Fibroblast of pulmonary artery (primary cell): ENCODE results near the gene AZIN2.
A peak's percentile ranks its signal among the peaks of the same experiment; 100 is the strongest.
"Not testable (repeated sequence)": the region's sequence is repeated elsewhere in the genome, so short reads cannot be mapped to it uniquely, and the experiment has no call there.

Source experiments
- DNase-seq: peaks from one replicate; pipeline ENCODE4 v3.0.0-alpha.2; 2010; ENCODE audit warnings: low read depth
- H3K4me3 ChIP-seq: replicated peaks from 2 replicates; pipeline ENCODE4 v1.5.1; 2011; ENCODE audit warnings: low read depth, mild to moderate bottlenecking, control low read depth, low read length, moderate library complexity
- TF ChIP-seq, protein P1 (sequence below): IDR thresholded peaks from 2 replicates; pipeline ENCODE4 v1.5.1; 2011; ENCODE audit warnings: mild to moderate bottlenecking, control low read depth, low read length, inconsistent platforms; ENCODE audit errors: missing control alignments

The AZIN2 gene

DNA sequence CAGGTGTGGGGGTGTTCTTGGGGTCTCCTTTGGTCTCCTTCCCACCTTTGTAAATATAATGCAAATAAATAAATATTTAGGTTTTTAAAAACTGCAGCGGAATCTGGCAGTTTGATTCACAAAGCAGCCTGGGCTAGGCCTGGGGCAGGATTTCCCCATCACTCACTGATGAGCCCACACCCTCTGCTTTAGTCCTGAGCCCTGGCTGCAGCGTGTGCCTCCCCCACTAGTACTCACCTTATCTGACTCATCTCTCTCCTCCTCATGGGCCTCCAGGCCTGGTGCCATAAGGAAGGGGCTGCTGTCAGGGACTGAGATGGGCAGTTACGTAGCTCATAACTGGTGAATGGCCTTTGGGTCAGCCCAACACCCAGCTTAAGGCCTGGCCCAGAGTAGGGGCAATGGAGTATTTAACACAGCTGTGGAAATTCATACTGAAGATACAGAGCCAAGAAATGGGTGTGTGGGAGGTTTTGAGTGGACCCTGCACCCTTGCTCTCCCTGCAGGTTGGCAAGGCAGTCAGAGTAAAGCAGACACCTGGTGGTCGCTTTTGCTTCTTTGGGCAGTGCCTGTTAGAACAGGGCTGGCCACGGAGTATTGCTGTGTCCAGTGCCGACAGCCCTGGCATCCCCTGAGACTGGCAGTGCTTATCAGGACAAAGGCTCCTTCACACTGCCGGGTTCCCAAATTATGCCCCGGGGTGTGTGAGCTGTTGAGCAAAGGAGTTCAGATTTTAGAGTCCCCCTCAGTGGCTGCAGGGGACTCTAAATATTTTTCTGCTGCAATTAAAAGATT lies 39.7 kb downstream of the AZIN2 start:
- no peak for DNase-seq
- no peak overlapping the region for H3K4me3 ChIP-seq
- TF ChIP-seq, protein P1, sequence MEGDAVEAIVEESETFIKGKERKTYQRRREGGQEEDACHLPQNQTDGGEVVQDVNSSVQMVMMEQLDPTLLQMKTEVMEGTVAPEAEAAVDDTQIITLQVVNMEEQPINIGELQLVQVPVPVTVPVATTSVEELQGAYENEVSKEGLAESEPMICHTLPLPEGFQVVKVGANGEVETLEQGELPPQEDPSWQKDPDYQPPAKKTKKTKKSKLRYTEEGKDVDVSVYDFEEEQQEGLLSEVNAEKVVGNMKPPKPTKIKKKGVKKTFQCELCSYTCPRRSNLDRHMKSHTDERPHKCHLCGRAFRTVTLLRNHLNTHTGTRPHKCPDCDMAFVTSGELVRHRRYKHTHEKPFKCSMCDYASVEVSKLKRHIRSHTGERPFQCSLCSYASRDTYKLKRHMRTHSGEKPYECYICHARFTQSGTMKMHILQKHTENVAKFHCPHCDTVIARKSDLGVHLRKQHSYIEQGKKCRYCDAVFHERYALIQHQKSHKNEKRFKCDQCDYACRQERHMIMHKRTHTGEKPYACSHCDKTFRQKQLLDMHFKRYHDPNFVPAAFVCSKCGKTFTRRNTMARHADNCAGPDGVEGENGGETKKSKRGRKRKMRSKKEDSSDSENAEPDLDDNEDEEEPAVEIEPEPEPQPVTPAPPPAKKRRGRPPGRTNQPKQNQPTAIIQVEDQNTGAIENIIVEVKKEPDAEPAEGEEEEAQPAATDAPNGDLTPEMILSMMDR = no peak

DNA sequence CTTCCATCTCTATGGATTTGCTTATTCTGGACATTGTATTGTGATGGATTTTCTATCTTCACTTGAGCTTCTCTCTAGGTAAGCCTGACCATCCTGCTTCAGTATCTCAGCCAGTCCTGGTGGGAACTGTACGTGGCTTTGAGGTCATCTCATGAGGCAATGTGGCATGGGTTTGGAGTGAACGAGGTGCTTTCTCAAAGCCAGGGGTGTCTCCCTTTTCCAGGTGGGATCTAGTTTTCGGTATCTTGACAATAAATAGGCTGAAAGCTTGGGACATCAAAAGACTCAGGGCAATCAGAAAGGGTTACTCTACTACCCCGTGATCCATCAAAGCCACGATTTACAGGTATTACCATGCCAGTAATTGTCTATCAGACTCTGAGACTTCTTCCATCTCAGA lies 40.8 kb downstream of the AZIN2 start:
- no peak for DNase-seq
- TF ChIP-seq, protein P1 = no peak
- H3K4me3 ChIP-seq = no peak overlapping the region

GRCh38 chr1:33122483-33123178 lies 41.7 kb downstream of the AZIN2 start:
- H3K4me3 ChIP-seq = no peak overlapping the region
- TF ChIP-seq, protein P1 = no peak
- no peak for DNase-seq

DNA sequence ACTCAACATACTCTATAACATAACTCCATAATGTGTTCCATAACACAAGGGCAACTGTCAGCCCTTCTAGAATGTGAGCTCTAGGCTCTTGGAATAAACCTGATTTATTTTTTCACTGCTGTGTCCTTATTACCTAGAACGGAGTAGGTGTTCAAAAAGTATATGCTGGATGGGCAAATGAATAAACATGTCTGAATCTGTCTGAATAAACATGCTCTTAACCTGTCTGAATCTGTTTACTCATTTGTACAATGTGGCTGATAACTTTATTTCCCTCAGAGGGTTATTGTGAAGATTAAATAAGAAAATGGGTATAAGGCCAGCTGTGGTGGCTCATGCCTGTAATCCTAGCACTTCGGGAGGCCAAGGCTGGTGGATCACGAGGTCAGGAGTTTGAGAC lies 42.3 kb downstream of the AZIN2 start:
- no peak overlapping the region for H3K4me3 ChIP-seq
- DNase-seq = no peak
- TF ChIP-seq, protein P1 = no peak

GRCh38 chr1:33124647-33125046 lies 43.7 kb downstream of the AZIN2 start:
- not testable (repeated sequence) for DNase-seq, H3K4me3 ChIP-seq

- TF ChIP-seq, protein P1 = no peak
- DNase-seq = no peak
- H3K4me3 ChIP-seq = peak overlapping the region; percentile 97
Measured at GRCh38 chr1:33126411-33127000, 45.6 kb downstream of the AZIN2 start.

DNA sequence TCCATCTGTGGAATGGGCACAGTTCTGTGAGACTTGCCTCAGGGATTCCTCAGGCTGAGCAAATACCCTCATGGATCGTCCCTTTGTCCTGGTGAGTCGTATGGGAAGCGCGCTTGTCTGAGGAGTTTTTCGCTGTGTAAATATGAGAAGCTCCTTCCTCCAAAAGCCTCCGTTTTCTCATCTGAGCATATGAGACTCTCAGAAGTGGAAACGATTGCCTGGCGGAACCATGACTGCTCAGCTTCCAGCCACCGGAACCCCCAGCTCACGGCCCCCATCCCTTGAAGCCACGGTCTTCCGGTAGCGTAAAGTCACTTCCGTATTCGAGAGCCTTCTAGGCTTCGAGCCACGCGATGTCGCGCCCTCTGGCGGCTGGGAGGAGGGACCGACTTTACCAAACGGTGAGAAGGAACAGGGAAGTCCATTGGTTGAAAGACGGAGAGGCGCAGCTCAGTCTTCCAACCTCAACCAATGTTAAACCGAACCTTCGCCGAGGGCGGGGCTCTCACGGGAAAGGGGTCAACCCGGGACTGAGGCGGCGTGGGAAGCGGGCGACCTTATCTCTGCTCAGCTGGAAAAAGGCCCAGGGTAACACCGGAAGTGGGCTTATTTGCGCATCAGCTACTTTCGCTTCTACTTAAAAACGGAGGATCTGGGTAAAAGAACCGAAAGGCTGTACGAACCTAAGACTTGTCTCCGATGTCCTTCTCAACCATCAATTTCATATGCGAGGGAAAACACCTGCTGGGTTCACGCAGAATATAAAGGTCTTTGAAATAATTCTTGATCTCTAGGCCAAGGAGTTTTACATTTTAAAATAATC lies 46.3 kb downstream of the AZIN2 start:
- TF ChIP-seq, protein P1 = peak; percentile 98
- DNase-seq = peak; percentile 100
- H3K4me3 ChIP-seq = peak overlapping the region; percentile 97
